ENCODE data around the gene CADM4. TPM values are rescaled to one million over a fixed set of nuclear protein-coding genes. Genes with fewer than 3 reads are reported as not detected.

The CADM4 gene
- total RNA-seq, 1 donor from 2014 or later = 71.6 TPM

DNA sequence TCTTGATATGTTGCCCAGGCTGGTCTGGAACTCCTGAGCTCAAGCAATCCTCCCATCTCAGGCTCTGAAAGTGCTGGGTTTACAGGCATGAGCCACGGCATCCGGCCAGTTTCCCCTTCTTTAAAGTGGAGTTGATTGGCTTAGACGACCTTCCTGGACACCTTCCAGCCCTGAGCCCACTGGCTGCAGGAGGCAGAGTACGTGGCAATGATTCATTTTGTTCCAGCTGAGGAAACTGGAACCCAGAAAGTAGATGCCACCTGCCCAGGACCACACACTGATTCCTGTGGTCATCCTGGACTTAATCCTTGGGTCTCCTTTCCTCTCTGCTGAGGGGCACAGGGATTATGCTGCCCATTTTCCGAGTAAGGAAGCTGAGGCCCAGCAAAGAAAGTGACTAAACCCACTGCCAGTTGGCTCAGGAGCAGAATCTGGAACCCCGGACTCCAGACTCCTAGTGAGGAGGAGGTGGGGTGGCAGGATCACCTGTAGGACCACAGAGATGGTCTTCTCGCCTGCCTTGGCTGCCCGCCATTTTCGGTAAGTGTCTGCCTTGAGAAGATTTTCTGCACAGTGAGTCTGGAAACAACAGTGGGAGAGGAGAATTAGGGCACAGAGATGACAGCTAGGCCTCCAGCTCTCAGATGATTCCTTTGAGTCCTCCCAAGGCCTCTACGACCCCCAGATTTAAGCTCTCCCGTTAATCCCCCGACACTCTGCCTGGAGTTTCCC lies 65.1 kb downstream of the CADM4 start:
- peak overlapping the region; percentile 91 for H3K4me3 Mint-ChIP-seq (ENCODE audit: low read depth)
- no peaks in the 10 kb centered on the region for H3K27me3 Mint-ChIP-seq
- peaks cover 23% of the 10 kb centered on the region for H3K4me1 Mint-ChIP-seq (ENCODE audit: low read depth)
- peaks cover 5% of the 10 kb centered on the region for H3K36me3 Mint-ChIP-seq (ENCODE audit: insufficient read depth)
- TF ChIP-seq, protein P1, sequence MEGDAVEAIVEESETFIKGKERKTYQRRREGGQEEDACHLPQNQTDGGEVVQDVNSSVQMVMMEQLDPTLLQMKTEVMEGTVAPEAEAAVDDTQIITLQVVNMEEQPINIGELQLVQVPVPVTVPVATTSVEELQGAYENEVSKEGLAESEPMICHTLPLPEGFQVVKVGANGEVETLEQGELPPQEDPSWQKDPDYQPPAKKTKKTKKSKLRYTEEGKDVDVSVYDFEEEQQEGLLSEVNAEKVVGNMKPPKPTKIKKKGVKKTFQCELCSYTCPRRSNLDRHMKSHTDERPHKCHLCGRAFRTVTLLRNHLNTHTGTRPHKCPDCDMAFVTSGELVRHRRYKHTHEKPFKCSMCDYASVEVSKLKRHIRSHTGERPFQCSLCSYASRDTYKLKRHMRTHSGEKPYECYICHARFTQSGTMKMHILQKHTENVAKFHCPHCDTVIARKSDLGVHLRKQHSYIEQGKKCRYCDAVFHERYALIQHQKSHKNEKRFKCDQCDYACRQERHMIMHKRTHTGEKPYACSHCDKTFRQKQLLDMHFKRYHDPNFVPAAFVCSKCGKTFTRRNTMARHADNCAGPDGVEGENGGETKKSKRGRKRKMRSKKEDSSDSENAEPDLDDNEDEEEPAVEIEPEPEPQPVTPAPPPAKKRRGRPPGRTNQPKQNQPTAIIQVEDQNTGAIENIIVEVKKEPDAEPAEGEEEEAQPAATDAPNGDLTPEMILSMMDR (IDR thresholded peaks at IDR 0.05; ENCODE audit: unreplicated experiment) = no peak
- H3K9me3 Mint-ChIP-seq (ENCODE audit: low read depth) = no peaks in the 10 kb centered on the region
- no peak for DNase-seq (ENCODE audit: low spot score, unreplicated experiment)
- H3K27ac Mint-ChIP-seq = peak overlapping the region; percentile 96

Other genes with a start within 250 kb of the CADM4 start
- not detected in 2 replicates for gene TEX101, start 225.0 kb downstream of the CADM4 start, total RNA-seq
- 0.47 and 0.60 TPM in 2 replicates for gene LYPD3, start 174.2 kb downstream of the CADM4 start, total RNA-seq
- 20.3 and 23.4 TPM in 2 replicates for gene PHLDB3, start 135.1 kb downstream of the CADM4 start, total RNA-seq
- 24.4 and 28.0 TPM in 2 replicates for gene ETHE1, start 112.6 kb downstream of the CADM4 start, total RNA-seq
- 0.60 and 0.74 TPM in 2 replicates for gene ZNF575, start 106.7 kb downstream of the CADM4 start, total RNA-seq
- 69.8 and 70.7 TPM in 2 replicates for gene XRCC1, start 64.3 kb downstream of the CADM4 start, total RNA-seq
- gene PINLYP, start 64.0 kb downstream of the CADM4 start, total RNA-seq = 6.3 and 7.7 TPM in 2 replicates
- 57.6 and 63.6 TPM in 2 replicates for gene IRGQ, start 43.7 kb downstream of the CADM4 start, total RNA-seq
- gene ZNF576, start 43.3 kb downstream of the CADM4 start, total RNA-seq = 15.4 and 15.5 TPM in 2 replicates
- 0.64 and 0.79 TPM in 2 replicates for gene SRRM5, start 27.8 kb downstream of the CADM4 start, total RNA-seq
- 87.5 and 88.9 TPM in 2 replicates for gene ZNF428, start 20.2 kb downstream of the CADM4 start, total RNA-seq
- 10.5 and 12.5 TPM in 2 replicates for gene PLAUR, start 30.3 kb upstream of the CADM4 start, total RNA-seq
- not detected in 2 replicates for gene IRGC, start 76.2 kb upstream of the CADM4 start, total RNA-seq
- gene SMG9, start 115.1 kb upstream of the CADM4 start, total RNA-seq = 74.9 and 78.9 TPM in 2 replicates
- gene KCNN4, start 141.1 kb upstream of the CADM4 start, total RNA-seq = 0.31 and 0.34 TPM in 2 replicates
- gene LYPD5, start 162.6 kb upstream of the CADM4 start, total RNA-seq = not detected in 2 replicates
- 14.6 and 17.3 TPM in 2 replicates for gene ZNF283, start 187.5 kb upstream of the CADM4 start, total RNA-seq
- 8.5 and 9.5 TPM in 2 replicates for gene ZNF404, start 244.1 kb upstream of the CADM4 start, total RNA-seq

Measured in progenitor cell of endocrine pancreas (in vitro differentiated cells).